Measurements from ENCODE around the gene BRIP1.

BRIP1 gene

DNA sequence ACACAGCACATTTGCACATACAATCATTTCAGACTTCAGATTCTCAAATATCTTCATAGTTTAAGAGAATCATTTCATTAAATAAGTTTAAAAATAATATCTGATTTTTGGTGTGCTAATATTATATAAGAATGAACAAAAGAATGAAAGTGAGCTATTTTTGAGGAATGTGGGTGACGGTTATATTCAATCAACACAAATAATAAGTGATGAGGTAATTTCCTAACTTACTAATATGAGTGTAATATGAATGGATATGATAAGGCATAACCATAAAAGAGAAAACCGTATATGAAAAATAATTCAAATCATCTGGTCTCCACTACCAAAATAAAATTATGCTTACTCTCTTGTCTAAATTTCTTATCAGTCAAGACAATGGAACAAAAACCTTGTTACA lies 203.9 kb downstream of the BRIP1 start:
- Histone ChIP-seq H2AK5ac (ENCODE audit: low read length) (no peak overlapping the region), H3K36me3 (ENCODE audit: control insufficient read depth in 1 of 2, insufficient read depth in 2 of 2, low read length in 2 of 2) (no peaks in the 10 kb centered on the region), H3K27me3 (ENCODE audit: insufficient read depth, low read length) (no peaks in the 10 kb centered on the region), H4K8ac (ENCODE audit: low read depth, low read length) (no peak overlapping the region), H3K23ac (ENCODE audit: low read length) (no peak overlapping the region), H3K9ac (ENCODE audit: low read length) (no peak overlapping the region), H3K18ac (ENCODE audit: low read length) (no peak overlapping the region), H3K4me2 (ENCODE audit: low read length) (no peak overlapping the region), H2AFZ (ENCODE audit: insufficient read depth, low read length, poor library complexity) (no peak overlapping the region), H4K91ac (ENCODE audit: low read depth, low read length) (no peak overlapping the region), H2BK5ac (ENCODE audit: low read depth, low read length, poor library complexity) (no peak overlapping the region), H3K14ac (ENCODE audit: low read length) (no peak overlapping the region), H3K4ac (ENCODE audit: low read depth, low read length) (no peak overlapping the region), H2BK12ac (ENCODE audit: low read length) (no peak overlapping the region), H3K4me1 (ENCODE audit: control insufficient read depth in 1 of 2, insufficient read depth in 2 of 2, low read length in 2 of 2) (no peaks in the 10 kb centered on the region), H2BK120ac (ENCODE audit: insufficient read depth, low read length, poor library complexity) (no peak overlapping the region), H4K12ac (ENCODE audit: low read depth, low read length) (no peak overlapping the region), H3K27ac (ENCODE audit: low read depth, low read length) (no peak overlapping the region), H3K9me3 (ENCODE audit: insufficient read depth, low read depth, low read length) (no peaks in the 10 kb centered on the region), H3K79me2 (ENCODE audit: control insufficient read depth, insufficient read depth, low read length, poor library complexity) (no peaks in the 10 kb centered on the region), H3K4me3 (ENCODE audit: low read depth, low read length) (no peak overlapping the region), H3K79me1 (ENCODE audit: low read length) (no peaks in the 10 kb centered on the region)
- DNase-seq: no peak
- no CpG with 5 or more reads among the region's 2 CpGs for WGBS (ENCODE audit: extremely low coverage, insufficient coverage, insufficient read length)

DNA sequence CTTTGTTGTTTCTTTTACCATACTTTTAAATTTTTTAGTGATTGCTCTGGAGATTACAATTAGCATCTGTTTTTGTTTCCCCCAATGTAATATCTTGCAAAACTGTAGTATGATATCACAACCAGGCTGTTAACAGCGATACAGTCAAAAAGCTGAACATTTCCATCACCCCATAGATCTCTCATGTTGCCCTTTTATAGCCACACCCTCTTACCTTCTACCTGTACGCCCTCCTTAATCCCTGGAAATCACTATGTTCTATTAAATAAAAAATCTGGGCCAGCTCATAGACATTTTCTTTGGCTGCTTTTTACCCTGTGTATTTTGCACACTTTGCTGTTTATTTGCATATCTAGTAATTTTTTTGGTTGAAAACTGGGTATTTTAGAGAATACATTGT lies 205.1 kb downstream of the BRIP1 start:
- Histone ChIP-seq H3K79me1 (ENCODE audit: low read length) (no peaks in the 10 kb centered on the region), H3K27me3 (ENCODE audit: insufficient read depth, low read length) (no peaks in the 10 kb centered on the region), H4K12ac (ENCODE audit: low read depth, low read length) (no peak overlapping the region), H3K9me3 (ENCODE audit: insufficient read depth, low read depth, low read length) (no peaks in the 10 kb centered on the region), H4K8ac (ENCODE audit: low read depth, low read length) (no peak overlapping the region), H3K4me3 (ENCODE audit: low read depth, low read length) (no peak overlapping the region), H2BK5ac (ENCODE audit: low read depth, low read length, poor library complexity) (no peak overlapping the region), H3K79me2 (ENCODE audit: control insufficient read depth, insufficient read depth, low read length, poor library complexity) (no peaks in the 10 kb centered on the region), H3K9ac (ENCODE audit: low read length) (no peak overlapping the region), H3K36me3 (ENCODE audit: control insufficient read depth in 1 of 2, insufficient read depth in 2 of 2, low read length in 2 of 2) (no peaks in the 10 kb centered on the region), H3K27ac (ENCODE audit: low read depth, low read length) (no peak overlapping the region), H3K23ac (ENCODE audit: low read length) (no peak overlapping the region), H2AK5ac (ENCODE audit: low read length) (no peak overlapping the region), H2AFZ (ENCODE audit: insufficient read depth, low read length, poor library complexity) (no peak overlapping the region), H3K14ac (ENCODE audit: low read length) (no peak overlapping the region), H2BK12ac (ENCODE audit: low read length) (no peak overlapping the region), H3K4me2 (ENCODE audit: low read length) (no peak overlapping the region), H3K4me1 (ENCODE audit: control insufficient read depth in 1 of 2, insufficient read depth in 2 of 2, low read length in 2 of 2) (no peaks in the 10 kb centered on the region), H4K91ac (ENCODE audit: low read depth, low read length) (no peak overlapping the region), H2BK120ac (ENCODE audit: insufficient read depth, low read length, poor library complexity) (no peak overlapping the region), H3K18ac (ENCODE audit: low read length) (no peak overlapping the region), H3K4ac (ENCODE audit: low read depth, low read length) (no peak overlapping the region)
- no CpG with 5 or more reads among the region's 2 CpGs for WGBS (ENCODE audit: extremely low coverage, insufficient coverage, insufficient read length)
- DNase-seq: no peak

DNA sequence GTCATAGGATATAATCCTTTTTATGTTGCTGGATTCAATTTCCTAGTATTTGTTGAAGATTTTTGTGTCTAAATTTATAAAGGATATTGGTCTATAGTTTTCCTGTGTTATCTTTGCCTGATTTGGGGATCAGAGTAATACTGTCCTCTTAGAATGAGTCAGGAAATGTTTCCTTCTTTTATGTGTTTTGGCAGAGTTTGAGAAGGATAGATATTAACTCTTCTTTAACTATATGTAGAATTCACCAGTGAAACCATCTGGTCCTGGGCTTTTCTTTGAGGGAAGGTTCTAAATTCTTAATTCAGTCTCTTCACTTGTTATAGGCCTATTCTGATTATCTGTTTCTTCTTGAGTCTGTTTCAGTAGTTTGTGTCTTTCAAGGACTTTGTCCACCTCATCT lies 206.0 kb downstream of the BRIP1 start:
- Histone ChIP-seq H3K79me2 (ENCODE audit: control insufficient read depth, insufficient read depth, low read length, poor library complexity) (no peaks in the 10 kb centered on the region), H2AFZ (ENCODE audit: insufficient read depth, low read length, poor library complexity) (no peak overlapping the region), H2AK5ac (ENCODE audit: low read length) (no peak overlapping the region), H4K8ac (ENCODE audit: low read depth, low read length) (no peak overlapping the region), H3K9me3 (ENCODE audit: insufficient read depth, low read depth, low read length) (no peaks in the 10 kb centered on the region), H4K91ac (ENCODE audit: low read depth, low read length) (no peak overlapping the region), H3K14ac (ENCODE audit: low read length) (no peak overlapping the region), H2BK12ac (ENCODE audit: low read length) (no peak overlapping the region), H2BK120ac (ENCODE audit: insufficient read depth, low read length, poor library complexity) (no peak overlapping the region), H3K36me3 (ENCODE audit: control insufficient read depth in 1 of 2, insufficient read depth in 2 of 2, low read length in 2 of 2) (no peaks in the 10 kb centered on the region), H3K27me3 (ENCODE audit: insufficient read depth, low read length) (no peaks in the 10 kb centered on the region), H3K27ac (ENCODE audit: low read depth, low read length) (no peak overlapping the region), H3K9ac (ENCODE audit: low read length) (no peak overlapping the region), H3K18ac (ENCODE audit: low read length) (no peak overlapping the region), H3K4me3 (ENCODE audit: low read depth, low read length) (no peak overlapping the region), H3K4ac (ENCODE audit: low read depth, low read length) (no peak overlapping the region), H3K23ac (ENCODE audit: low read length) (no peak overlapping the region), H4K12ac (ENCODE audit: low read depth, low read length) (no peak overlapping the region), H3K79me1 (ENCODE audit: low read length) (no peaks in the 10 kb centered on the region), H2BK5ac (ENCODE audit: low read depth, low read length, poor library complexity) (no peak overlapping the region), H3K4me2 (ENCODE audit: low read length) (no peak overlapping the region), H3K4me1 (ENCODE audit: control insufficient read depth in 1 of 2, insufficient read depth in 2 of 2, low read length in 2 of 2) (no peaks in the 10 kb centered on the region)
- no peak for DNase-seq

DNA sequence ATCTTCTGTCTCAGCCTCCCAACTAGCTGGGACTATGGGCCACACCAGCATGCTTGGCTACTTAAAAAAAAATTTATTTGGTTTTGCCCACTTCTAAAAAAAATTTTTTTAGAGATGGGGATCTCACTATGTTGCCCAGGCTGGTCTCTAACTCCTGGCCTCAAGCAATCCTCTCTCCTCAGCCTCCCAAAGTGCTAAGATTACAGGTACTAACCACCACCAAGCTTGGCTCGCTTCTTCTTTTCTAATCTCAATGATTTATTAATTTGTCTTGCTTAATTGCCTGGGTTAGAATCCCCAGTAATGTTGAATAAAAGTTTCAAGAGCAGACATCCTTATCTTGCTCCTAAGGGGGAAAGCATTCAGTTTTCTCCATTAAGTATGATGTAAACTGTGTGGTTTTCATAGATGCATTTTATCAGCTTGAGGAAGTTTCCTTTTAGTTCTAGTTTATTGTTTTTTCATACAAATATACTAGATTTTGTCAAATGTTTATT lies 206.6 kb downstream of the BRIP1 start:
- H3K23ac ChIP-seq (ENCODE audit: low read length): no peak overlapping the region
- no peaks in the 10 kb centered on the region for H3K27me3 ChIP-seq (ENCODE audit: insufficient read depth, low read length)
- H3K18ac ChIP-seq (ENCODE audit: low read length): no peak overlapping the region
- H2BK12ac ChIP-seq (ENCODE audit: low read length): no peak overlapping the region
- no peaks in the 10 kb centered on the region for H3K79me1 ChIP-seq (ENCODE audit: low read length)
- no CpG with 5 or more reads among the region's 1 CpG for WGBS (ENCODE audit: extremely low coverage, insufficient coverage, insufficient read length)
- H3K9me3 ChIP-seq (ENCODE audit: insufficient read depth, low read depth, low read length): no peaks in the 10 kb centered on the region
- H2BK120ac ChIP-seq (ENCODE audit: insufficient read depth, low read length, poor library complexity): no peak overlapping the region
- no peak overlapping the region for H4K12ac ChIP-seq (ENCODE audit: low read depth, low read length)
- H4K8ac ChIP-seq (ENCODE audit: low read depth, low read length): no peak overlapping the region
- H3K27ac ChIP-seq (ENCODE audit: low read depth, low read length): no peak overlapping the region
- no peak overlapping the region for H3K4ac ChIP-seq (ENCODE audit: low read depth, low read length)
- H3K4me1 ChIP-seq (ENCODE audit: control insufficient read depth in 1 of 2, insufficient read depth in 2 of 2, low read length in 2 of 2): no peaks in the 10 kb centered on the region
- no peak overlapping the region for H2AFZ ChIP-seq (ENCODE audit: insufficient read depth, low read length, poor library complexity)
- no peak overlapping the region for H4K91ac ChIP-seq (ENCODE audit: low read depth, low read length)
- H3K79me2 ChIP-seq (ENCODE audit: control insufficient read depth, insufficient read depth, low read length, poor library complexity): no peaks in the 10 kb centered on the region
- no peak overlapping the region for H2BK5ac ChIP-seq (ENCODE audit: low read depth, low read length, poor library complexity)
- H3K36me3 ChIP-seq (ENCODE audit: control insufficient read depth in 1 of 2, insufficient read depth in 2 of 2, low read length in 2 of 2): no peaks in the 10 kb centered on the region
- DNase-seq: no peak
- no peak overlapping the region for H2AK5ac ChIP-seq (ENCODE audit: low read length)
- no peak overlapping the region for H3K4me3 ChIP-seq (ENCODE audit: low read depth, low read length)
- no peak overlapping the region for H3K4me2 ChIP-seq (ENCODE audit: low read length)
- no peak overlapping the region for H3K14ac ChIP-seq (ENCODE audit: low read length)
- H3K9ac ChIP-seq (ENCODE audit: low read length): no peak overlapping the region
